Liver (tissue), 9 donors: ENCODE data around the gene FAN1. TPM values are rescaled to one million over a fixed set of nuclear protein-coding genes. Genes with fewer than 3 reads are reported as not detected.

Experiments
- DNase-seq: peaks from one replicate; pipeline ENCODE4 v3.0.0-alpha.2; 2017; ENCODE audit warnings: low spot score
- H3K27ac ChIP-seq, 2 donors: one replicate each; pipeline ENCODE4 v1.7.0; 2013; ENCODE audit warnings: inconsistent platforms in 2 of 2, low read length in 2 of 2, control low read depth in 1 of 2, low read depth in 1 of 2, mild to moderate bottlenecking in 1 of 2
- H3K27me3 ChIP-seq, 4 donors: one replicate each; pipeline versions ENCODE4 v1.6.1 to v1.7.0; 2013; ENCODE audit warnings: low read length in 3 of 4, inconsistent platforms in 1 of 4, mild to moderate bottlenecking in 1 of 4, moderate library complexity in 1 of 4; ENCODE audit not compliant: control insufficient read depth in 4 of 4, insufficient read depth in 4 of 4
- H3K36me3 ChIP-seq, 4 donors: one replicate each; pipeline versions ENCODE4 v1.6.1 to v1.7.0; 2013; ENCODE audit warnings: low read length in 3 of 4, mild to moderate bottlenecking in 3 of 4, low read depth in 1 of 4, moderate library complexity in 1 of 4; ENCODE audit not compliant: control insufficient read depth in 4 of 4, insufficient read depth in 3 of 4
- H3K4me1 ChIP-seq, 4 donors: one replicate each; pipeline versions ENCODE4 v1.6.1 to v1.7.0; 2013; ENCODE audit warnings: low read length in 3 of 4, mild to moderate bottlenecking in 3 of 4, moderate library complexity in 1 of 4; ENCODE audit not compliant: control insufficient read depth in 4 of 4, insufficient read depth in 4 of 4
- H3K4me3 ChIP-seq, 3 donors: one replicate each; pipeline versions ENCODE4 v1.6.1 to v1.7.0; 2013; ENCODE audit warnings: low read length in 3 of 3, control low read depth in 1 of 3, low read depth in 1 of 3, mild to moderate bottlenecking in 1 of 3
- H3K9ac ChIP-seq, 2 donors: one replicate each; pipeline ENCODE4 v1.7.0; 2013; ENCODE audit warnings: low read length in 2 of 2, mild to moderate bottlenecking in 2 of 2, moderate library complexity in 2 of 2, control low read depth in 1 of 2, low read depth in 1 of 2
- H3K9me3 ChIP-seq, 4 donors: one replicate each; pipeline versions ENCODE4 v1.6.1 to v1.7.0; 2013; ENCODE audit warnings: low read length in 3 of 4; ENCODE audit not compliant: control insufficient read depth in 4 of 4
- ATF3 ChIP-seq: IDR thresholded peaks from 2 replicates; pipeline ENCODE4 v1.6.1; 2016; ENCODE audit warnings: antibody characterized with exemption
- EGR1 ChIP-seq, 2 donors: IDR thresholded peaks; 2 replicates each; pipeline ENCODE4 v1.6.1; 2016 to 2018; ENCODE audit warnings: antibody characterized with exemption in 2 of 2, low read depth in 2 of 2
- FOXA1 ChIP-seq: IDR thresholded peaks from 2 replicates; pipeline ENCODE4 v1.6.1; 2016; ENCODE audit warnings: antibody characterized with exemption
- FOXA2 ChIP-seq: IDR thresholded peaks from 2 replicates; pipeline ENCODE4 v1.6.1; 2016; ENCODE audit warnings: antibody characterized with exemption
- GABPA ChIP-seq, 2 donors: IDR thresholded peaks in 1 of 2; conservative IDR thresholded peaks in 1 of 2; 2 replicates each; pipeline ENCODE4 v1.6.1; 2016; ENCODE audit warnings: antibody characterized with exemption in 2 of 2, mild to moderate bottlenecking in 1 of 2, moderate library complexity in 1 of 2
- HNF4A ChIP-seq, 2 donors: conservative IDR thresholded peaks; 2 replicates each; pipeline ENCODE4 v1.6.1; 2016; ENCODE audit warnings: antibody characterized with exemption in 2 of 2, mild to moderate bottlenecking in 2 of 2
- HNF4G ChIP-seq: IDR thresholded peaks from 2 replicates; pipeline ENCODE4 v1.6.1; 2016; ENCODE audit warnings: antibody characterized with exemption
- JUND ChIP-seq, 2 donors: IDR thresholded peaks; 2 replicates each; pipeline ENCODE4 v1.6.1; 2016; ENCODE audit warnings: antibody characterized with exemption in 2 of 2
- NR2F2 ChIP-seq: IDR thresholded peaks from 2 replicates; pipeline ENCODE4 v1.6.1; 2016; ENCODE audit warnings: antibody characterized with exemption
- RAD21 ChIP-seq, 2 donors: IDR thresholded peaks; 2 replicates each; pipeline ENCODE4 v1.6.1; 2016; ENCODE audit warnings: antibody characterized with exemption in 2 of 2, mild to moderate bottlenecking in 2 of 2
- REST ChIP-seq: IDR thresholded peaks from 2 replicates; pipeline ENCODE4 v1.6.1; 2016; ENCODE audit warnings: antibody characterized with exemption, mild to moderate bottlenecking
- RXRA ChIP-seq, 2 donors: IDR thresholded peaks; 2 replicates each; pipeline ENCODE4 v1.6.1; 2017 to 2018; ENCODE audit warnings: antibody characterized with exemption in 2 of 2, mild to moderate bottlenecking in 1 of 2
- TAF1 ChIP-seq: conservative IDR thresholded peaks from 2 replicates; pipeline ENCODE4 v1.6.1; 2016; ENCODE audit warnings: antibody characterized with exemption, mild to moderate bottlenecking
- YY1 ChIP-seq: IDR thresholded peaks from 2 replicates; pipeline ENCODE4 v1.6.1; 2016; ENCODE audit warnings: antibody characterized with exemption, mild to moderate bottlenecking
- ZBTB33 ChIP-seq: IDR thresholded peaks from 2 replicates; pipeline ENCODE4 v1.6.1; 2016; ENCODE audit warnings: antibody characterized with exemption
- WGBS: extraction: QIAGEN DNeasy Blood & Tissue Kit; methylation state at CpG from one replicate; pipeline ENCODE4 v1.1.7; 2013; 5-methylcytosine and 5-hydroxymethylcytosine counted together
- polyA plus RNA-seq, 2 donors: library from polyadenylated mRNA; stranded (reverse) in 1 of 2; unstranded in 1 of 2; fragments of 200-250 nt in 1 of 2; fragments of >200 nt in 1 of 2; fragmentation: Nextera tagmentation in 1 of 2; extraction: Ambion mirVana in 1 of 2; gene quantifications; one replicate each; pipeline versions ENCODE4 v1.2.1 to v1.2.3, GENCODE V29; 2013 to 2015
- total RNA-seq, 2 donors: library from RNA; depleted of rRNA; stranded (reverse); fragments of >200 nt; gene quantifications; one replicate each; pipeline ENCODE4 v1.2.3, GENCODE V29; 2014
- TF ChIP-seq, protein P1 (sequence below): IDR thresholded peaks from 2 replicates; pipeline ENCODE4 v1.6.1; 2016; ENCODE audit warnings: antibody characterized with exemption
- donor health status: healthy.
- donor health status: healthy.
- donor health status: healthy.
- donor health status: healthy.
- donor health status: healthy.

Gene FAN1
- total and polyA plus RNA-seq, 4 donors = 5.2 to 17.1 (median 7.5) TPM

DNA sequence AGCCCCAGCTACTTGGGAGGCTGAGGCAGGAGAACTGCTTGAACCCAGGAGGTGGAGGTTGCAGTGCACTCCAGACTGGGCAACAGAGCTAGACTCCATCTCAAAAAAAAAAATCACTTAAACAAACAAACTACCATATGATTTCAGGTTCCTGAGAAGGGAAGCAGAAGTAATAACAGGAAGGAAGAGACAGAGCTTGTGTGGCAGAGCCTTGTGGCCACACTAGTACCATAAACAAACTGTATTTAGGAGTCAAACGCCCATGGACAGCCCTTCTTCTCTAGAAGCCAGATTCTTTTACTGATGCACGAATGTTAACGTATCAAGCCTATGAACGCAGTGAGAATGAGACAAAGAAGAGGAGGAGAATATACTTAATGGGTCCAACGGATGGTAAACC is 75.7 kb downstream of the FAN1 start:
- Histone ChIP-seq H3K4me1 (peaks cover 0 to 18% (median 2%) of the 10 kb centered on the region in 4 donors), H3K27ac (no peak overlapping the region)
- no peak for DNase-seq

DNA sequence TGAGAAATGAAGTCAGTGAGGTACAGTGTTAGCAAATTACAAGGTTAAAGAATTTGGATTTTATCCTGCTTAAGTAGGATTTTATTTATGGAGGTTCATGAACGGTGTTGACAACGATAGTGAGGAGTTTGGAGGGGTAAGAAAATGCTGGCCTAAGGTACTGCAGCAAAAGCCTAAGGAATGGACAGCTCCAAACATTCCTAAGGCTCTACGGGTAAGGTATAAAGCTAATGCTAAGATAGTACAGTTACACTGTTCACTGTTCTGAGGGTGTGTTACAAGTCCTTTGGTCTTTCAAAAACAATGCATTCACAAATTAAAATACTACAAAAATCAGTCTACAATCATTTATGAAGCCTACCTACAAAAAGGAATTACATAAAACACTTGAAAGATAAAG is 80.4 kb downstream of the FAN1 start:
- TF ChIP-seq REST (no peak), FOXA1 (no peak), NR2F2 (no peak), HNF4G (no peak)
- no peak overlapping the region for H3K27ac ChIP-seq
- H3K9me3 ChIP-seq = no peaks in the 10 kb centered on the region
- no peak overlapping the region for H3K4me3 ChIP-seq
- whole genome bisulfite sequencing = 87% methylated on average over 3 of the region's 3 CpGs
- no peak for DNase-seq
- peaks cover 5 to 24% (median 10%) of the 10 kb centered on the region in 4 donors for H3K36me3 ChIP-seq
- peaks cover 7 to 44% (median 27%) of the 10 kb centered on the region in 4 donors for H3K4me1 ChIP-seq
- H3K27me3 ChIP-seq = no peaks in the 10 kb centered on the region
- H3K9ac ChIP-seq = no peak overlapping the region

More for the DNA sequence above, 75.7 kb downstream of the FAN1 start:
- H3K27me3 ChIP-seq = no peaks in the 10 kb centered on the region
- peaks cover 3 to 40% (median 18%) of the 10 kb centered on the region in 4 donors for H3K36me3 ChIP-seq
- H3K9ac ChIP-seq = no peak overlapping the region
- no peaks in the 10 kb centered on the region for H3K9me3 ChIP-seq
- H3K4me3 ChIP-seq = no peak overlapping the region
- TF ChIP-seq ATF3 = no peak
- TF ChIP-seq JUND (IDR thresholded peaks at IDR 0.05) = no peak
- no peak for TF ChIP-seq HNF4G
- no peak for TF ChIP-seq RXRA (IDR thresholded peaks at IDR 0.05)
- TF ChIP-seq TAF1 = no peak
- TF ChIP-seq FOXA1 = no peak
- TF ChIP-seq HNF4A (conservative IDR thresholded peaks at IDR 0.05) = no peak
- no peak for TF ChIP-seq REST
- no peak for TF ChIP-seq RAD21 (IDR thresholded peaks at IDR 0.05)
- TF ChIP-seq ZBTB33 = no peak
- TF ChIP-seq GABPA (IDR thresholded peaks at IDR 0.05 in 1 of 2, conservative IDR thresholded peaks at IDR 0.05 in 1 of 2) = no peak
- TF ChIP-seq, protein P1, sequence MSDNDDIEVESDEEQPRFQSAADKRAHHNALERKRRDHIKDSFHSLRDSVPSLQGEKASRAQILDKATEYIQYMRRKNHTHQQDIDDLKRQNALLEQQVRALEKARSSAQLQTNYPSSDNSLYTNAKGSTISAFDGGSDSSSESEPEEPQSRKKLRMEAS = no peak
- TF ChIP-seq EGR1 (IDR thresholded peaks at IDR 0.05; ENCODE audit: low read depth in 2 of 2) = no peak
- TF ChIP-seq YY1 = no peak
- TF ChIP-seq FOXA2 = no peak
- 89% methylated on average over 5 of the region's 5 CpGs for WGBS
